Upper lobe of left lung (tissue), 6 donors: ENCODE data around the gene OXNAD1. TPM values are rescaled to one million over a fixed set of nuclear protein-coding genes. Genes with fewer than 3 reads are reported as not detected.

Experiments used
- ATAC-seq, 2 donors: fragments of 200-7000 bp; cut with Tn5 transposase; one replicate each; pipeline ENCODE4 v1.9.1; 2022; ENCODE audit warnings: mild to moderate bottlenecking in 2 of 2, moderate library complexity in 2 of 2; ENCODE audit not compliant: low FRiP score in 2 of 2
- DNase-seq, 2 donors: peaks; one replicate each; pipeline ENCODE4 v3.0.0-alpha.2; 2019 to 2020
- H3K27ac ChIP-seq, 4 donors: fragments of 200-600 bp; sonication (generic); one replicate each; pipeline ENCODE4 v1.5.1; 2016 to 2019
- H3K27me3 ChIP-seq, 4 donors: fragments of 200-600 bp; sonication (generic); one replicate each; pipeline ENCODE4 v1.5.1; 2017 to 2019
- H3K36me3 ChIP-seq, 4 donors: fragments of 200-600 bp; sonication (generic); one replicate each; pipeline ENCODE4 v1.5.1; 2016 to 2019
- H3K4me1 ChIP-seq, 4 donors: fragments of 200-600 bp; sonication (generic); one replicate each; pipeline ENCODE4 v1.5.1; 2018 to 2019
- H3K4me3 ChIP-seq, 4 donors: fragments of 200-600 bp; sonication (generic); one replicate each; pipeline ENCODE4 v1.5.1; 2017 to 2019; ENCODE audit warnings: mild to moderate bottlenecking in 2 of 4, moderate library complexity in 1 of 4
- H3K9me3 ChIP-seq, 4 donors: fragments of 200-600 bp; sonication (generic); one replicate each; pipeline ENCODE4 v1.5.1; 2018 to 2019
- EP300 ChIP-seq, 4 donors: sonication (generic); formaldehyde crosslinking; IDR thresholded peaks; one replicate each; pipeline ENCODE4 v1.5.1; 2017; ENCODE audit warnings: antibody characterized with exemption in 4 of 4, control low read depth in 2 of 4
- POLR2A ChIP-seq, 4 donors: fragments of 450-650 bp; IDR thresholded peaks; one replicate each; pipeline ENCODE4 v1.5.1; 2016 to 2017; ENCODE audit warnings: antibody characterized with exemption in 4 of 4, mild to moderate bottlenecking in 2 of 4
- POLR2AphosphoS5 ChIP-seq, 2 donors: sonication (generic); formaldehyde crosslinking; IDR thresholded peaks; one replicate each; pipeline ENCODE4 v1.5.1; 2017; ENCODE audit warnings: antibody characterized with exemption in 2 of 2
- WGBS, 2 donors: methylation state at CpG; one replicate each; pipeline ENCODE4 v1.1.5; 2017 to 2018; 5-methylcytosine and 5-hydroxymethylcytosine counted together
- total RNA-seq, 6 donors: library from RNA; depleted of rRNA in 4 of 6; stranded (reverse); fragments of >200 nt in 4 of 6; gene quantifications; one replicate each; pipeline versions ENCODE4 v1.1.0 to v1.2.1, GENCODE V29; 2016 to 2021
- TF ChIP-seq, protein P1 (sequence below), 6 experiments: fragments of 450-650 bp in 4 of 6; fragments of 200-600 bp in 2 of 6; sonication (generic) in 2 of 6; IDR thresholded peaks; one replicate each; pipeline ENCODE4 v1.5.1; 2016 to 2019; ENCODE audit warnings: antibody characterized with exemption in 6 of 6
- donor health status: DM: no; HTN: no; CAD: no; lungs with moderate emphysema.
- donor health status: DM: no; HTN: yes; CAD: no; lungs with severe emphysema.

The OXNAD1 gene
- total RNA-seq, 6 donors from 2014 or later = 7.2 to 20.9 (median 11.0) TPM

DNA sequence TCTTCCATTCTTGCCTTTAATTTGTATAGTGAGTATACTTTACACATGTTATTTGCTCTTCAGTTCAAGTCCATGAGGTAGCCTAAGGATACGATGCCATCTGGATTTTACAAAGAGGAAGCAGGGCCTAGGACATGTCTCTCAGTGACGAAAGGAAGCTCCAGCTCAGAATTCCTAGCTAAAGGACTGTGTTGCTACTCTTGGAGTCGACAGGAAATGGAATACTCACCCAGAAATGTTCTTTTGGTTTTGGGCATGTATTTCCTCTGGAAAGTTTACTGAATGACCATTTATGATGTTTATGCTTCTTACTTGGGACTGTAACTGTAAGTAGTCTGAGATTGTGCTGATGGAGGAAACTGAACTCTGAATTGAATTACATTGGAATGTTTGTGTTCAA is 12.5 kb downstream of the OXNAD1 start:
- no peak for TF ChIP-seq POLR2A (IDR thresholded peaks at IDR 0.05)
- TF ChIP-seq, protein P1, sequence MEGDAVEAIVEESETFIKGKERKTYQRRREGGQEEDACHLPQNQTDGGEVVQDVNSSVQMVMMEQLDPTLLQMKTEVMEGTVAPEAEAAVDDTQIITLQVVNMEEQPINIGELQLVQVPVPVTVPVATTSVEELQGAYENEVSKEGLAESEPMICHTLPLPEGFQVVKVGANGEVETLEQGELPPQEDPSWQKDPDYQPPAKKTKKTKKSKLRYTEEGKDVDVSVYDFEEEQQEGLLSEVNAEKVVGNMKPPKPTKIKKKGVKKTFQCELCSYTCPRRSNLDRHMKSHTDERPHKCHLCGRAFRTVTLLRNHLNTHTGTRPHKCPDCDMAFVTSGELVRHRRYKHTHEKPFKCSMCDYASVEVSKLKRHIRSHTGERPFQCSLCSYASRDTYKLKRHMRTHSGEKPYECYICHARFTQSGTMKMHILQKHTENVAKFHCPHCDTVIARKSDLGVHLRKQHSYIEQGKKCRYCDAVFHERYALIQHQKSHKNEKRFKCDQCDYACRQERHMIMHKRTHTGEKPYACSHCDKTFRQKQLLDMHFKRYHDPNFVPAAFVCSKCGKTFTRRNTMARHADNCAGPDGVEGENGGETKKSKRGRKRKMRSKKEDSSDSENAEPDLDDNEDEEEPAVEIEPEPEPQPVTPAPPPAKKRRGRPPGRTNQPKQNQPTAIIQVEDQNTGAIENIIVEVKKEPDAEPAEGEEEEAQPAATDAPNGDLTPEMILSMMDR (IDR thresholded peaks at IDR 0.05) = no peak
- no peak for TF ChIP-seq POLR2AphosphoS5 (IDR thresholded peaks at IDR 0.05)
- no peak for TF ChIP-seq EP300 (IDR thresholded peaks at IDR 0.05)
- Histone ChIP-seq H3K27ac (no peak overlapping the region), H3K27me3 (no peaks in the 10 kb centered on the region), H3K4me3 (no peak overlapping the region), H3K4me1 (no peaks in the 10 kb centered on the region), H3K9me3 (no peaks in the 10 kb centered on the region), H3K36me3 (peaks cover 0 to 19% (median 6%) of the 10 kb centered on the region in 4 donors)
- DNase-seq = no peak
- 84 to 87% methylated on average over 3 of the region's 3 CpGs for WGBS, 2 donors
- no peak for ATAC-seq

DNA sequence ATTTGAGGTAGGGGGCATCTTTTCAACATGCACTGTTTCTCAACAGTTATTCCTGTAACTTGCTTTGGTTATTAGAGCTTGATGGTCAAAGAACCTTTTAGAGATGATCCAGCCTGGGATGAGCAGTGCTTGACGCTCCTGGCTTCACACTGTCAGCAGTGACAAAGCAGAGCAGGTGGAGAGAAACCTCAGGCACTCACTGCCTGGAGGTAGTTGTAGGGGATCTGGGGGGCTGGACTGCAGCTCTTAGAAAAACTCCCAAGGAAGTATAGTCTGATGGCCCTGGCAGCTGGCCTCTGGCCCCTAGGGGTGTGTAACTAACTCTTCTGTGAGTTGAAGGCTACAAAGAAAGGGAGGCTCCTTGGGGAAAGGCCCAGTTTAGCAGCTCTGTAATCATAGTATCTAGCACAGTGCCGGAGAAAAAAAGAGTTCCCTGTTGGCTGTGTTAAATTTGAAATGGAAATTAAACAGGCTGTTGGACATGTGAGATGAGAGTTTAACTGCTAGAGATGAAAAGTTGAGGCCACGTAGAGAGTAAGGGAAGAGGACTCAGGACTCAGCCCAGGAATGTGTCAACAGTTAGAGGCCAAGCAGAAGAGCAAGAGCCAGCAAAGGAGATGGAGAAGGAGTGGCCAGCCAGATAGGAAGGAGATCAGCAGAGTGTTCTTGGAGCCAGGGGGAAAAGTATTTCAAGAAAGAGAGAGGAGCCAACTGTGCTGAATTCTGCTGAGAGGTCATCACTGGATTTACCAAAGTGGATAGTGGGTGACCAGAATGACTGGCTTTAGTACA is 14.2 kb downstream of the OXNAD1 start:
- Histone ChIP-seq H3K4me3 (no peak overlapping the region), H3K27ac (no peak overlapping the region), H3K27me3 (no peaks in the 10 kb centered on the region), H3K9me3 (no peaks in the 10 kb centered on the region), H3K4me1 (no peaks in the 10 kb centered on the region), H3K36me3 (peaks cover 0 to 15% (median 6%) of the 10 kb centered on the region in 4 donors)
- TF ChIP-seq POLR2A (IDR thresholded peaks at IDR 0.05) (no peak), EP300 (IDR thresholded peaks at IDR 0.05) (no peak), POLR2AphosphoS5 (IDR thresholded peaks at IDR 0.05) (no peak)
- TF ChIP-seq, protein P1 (IDR thresholded peaks at IDR 0.05) = no peak
- no peak for DNase-seq
- no peak for ATAC-seq
- 82 to 86% methylated on average over 3 of the region's 3 CpGs for WGBS, 2 donors

DNA sequence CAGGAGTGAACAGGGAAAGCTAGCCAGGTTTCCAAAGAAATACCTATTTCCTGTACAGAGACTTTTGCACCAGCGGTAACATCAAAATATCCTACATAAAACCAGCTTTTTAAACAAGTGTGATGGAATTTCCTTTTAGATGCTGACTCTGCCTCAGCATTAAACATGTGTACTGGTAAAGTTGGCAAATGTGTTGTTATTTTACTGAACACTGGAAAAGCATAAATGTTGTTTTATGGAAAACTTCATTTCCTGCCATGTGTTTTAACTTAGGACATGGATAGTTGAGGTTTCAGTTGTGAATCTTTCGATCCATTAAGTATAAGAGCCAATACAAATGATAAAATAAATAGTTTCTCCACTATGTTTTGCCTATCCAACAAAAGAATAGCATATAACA is 15.7 kb downstream of the OXNAD1 start:
- 89 to 97% methylated on average over 2 of the region's 2 CpGs for WGBS, 2 donors
- Histone ChIP-seq H3K4me1 (no peaks in the 10 kb centered on the region), H3K27ac (no peak overlapping the region), H3K9me3 (no peaks in the 10 kb centered on the region), H3K4me3 (no peak overlapping the region), H3K36me3 (peaks cover 0 to 12% (median 4%) of the 10 kb centered on the region in 4 donors), H3K27me3 (no peaks in the 10 kb centered on the region)
- no peak for TF ChIP-seq EP300 (IDR thresholded peaks at IDR 0.05)
- no peak for TF ChIP-seq POLR2AphosphoS5 (IDR thresholded peaks at IDR 0.05)
- TF ChIP-seq, protein P1 (IDR thresholded peaks at IDR 0.05) = no peak
- no peak for TF ChIP-seq POLR2A (IDR thresholded peaks at IDR 0.05)
- DNase-seq = no peak
- ATAC-seq = no peak

DNA sequence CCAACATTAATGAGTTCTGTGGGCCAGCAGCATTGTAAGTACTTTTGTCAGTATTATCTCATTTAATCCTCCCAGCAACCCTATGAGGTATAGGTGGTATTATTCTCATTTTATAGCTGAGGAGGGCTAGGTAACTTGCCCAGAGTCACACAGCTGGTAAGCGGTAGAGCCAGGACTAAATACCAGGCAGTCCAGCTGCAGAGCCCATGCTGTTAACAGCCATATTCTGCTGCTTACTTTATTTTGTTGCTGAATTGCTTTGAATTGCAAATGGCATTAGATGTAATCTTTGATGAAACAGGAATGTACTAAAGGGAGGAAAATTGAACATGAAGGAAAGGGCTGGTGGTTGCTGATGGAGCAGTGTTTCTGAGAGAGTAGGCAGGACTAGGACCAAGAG is 19.6 kb downstream of the OXNAD1 start:
- H3K4me1 ChIP-seq = no peaks in the 10 kb centered on the region
- TF ChIP-seq EP300 (IDR thresholded peaks at IDR 0.05) (no peak), POLR2A (IDR thresholded peaks at IDR 0.05) (no peak), POLR2AphosphoS5 (IDR thresholded peaks at IDR 0.05) (no peak)
- no peak for ATAC-seq
- DNase-seq = no peak
- H3K4me3 ChIP-seq = no peak overlapping the region
- H3K9me3 ChIP-seq = no peaks in the 10 kb centered on the region
- 89 to 100% methylated on average over 1 of the region's 1 CpG for WGBS, 2 donors
- H3K36me3 ChIP-seq = peaks cover 0 to 10% (median 0%) of the 10 kb centered on the region in 4 donors
- H3K27ac ChIP-seq = no peak overlapping the region
- H3K27me3 ChIP-seq = no peaks in the 10 kb centered on the region

DNA sequence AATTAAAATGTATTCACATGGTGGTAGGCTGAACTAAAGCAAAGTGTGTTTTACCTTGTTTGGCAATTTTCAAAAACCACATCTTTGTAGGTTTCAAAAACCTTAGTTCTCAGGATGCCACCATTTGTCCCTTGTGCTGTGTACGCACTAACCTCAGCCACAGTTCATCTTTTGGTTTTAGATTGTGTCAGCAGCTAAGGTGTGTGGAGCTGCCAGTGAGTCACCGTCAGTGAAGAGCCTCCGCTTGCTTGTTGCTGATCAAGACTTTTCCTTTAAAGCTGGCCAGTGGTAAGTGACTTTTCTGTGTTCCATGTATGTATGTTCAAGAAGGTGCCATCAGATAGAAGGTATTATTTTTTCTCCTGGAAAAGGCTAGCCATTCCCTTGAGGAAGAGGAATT is 21.1 kb downstream of the OXNAD1 start:
- Histone ChIP-seq H3K4me3 (peak overlapping the region in 3 of 4 donors; percentile 20 to 30 (median 26)), H3K36me3 (peaks cover 0 to 10% (median 0%) of the 10 kb centered on the region in 4 donors), H3K4me1 (peaks cover 0 to 8% (median 4%) of the 10 kb centered on the region in 4 donors), H3K27ac (peak overlapping the region in 3 of 4 donors; percentile 26 to 66 (median 56)), H3K27me3 (no peaks in the 10 kb centered on the region), H3K9me3 (no peaks in the 10 kb centered on the region)
- peak in 1 of 2 donors; percentile 26 for DNase-seq
- TF ChIP-seq, protein P1 (IDR thresholded peaks at IDR 0.05) = no peak
- peak in 1 of 4 donors; percentile 60 for TF ChIP-seq POLR2A (IDR thresholded peaks at IDR 0.05)
- TF ChIP-seq EP300 (IDR thresholded peaks at IDR 0.05) = no peak
- peak in 1 of 2 donors; percentile 15 for TF ChIP-seq POLR2AphosphoS5 (IDR thresholded peaks at IDR 0.05)
- WGBS, 2 donors = 81 to 91% methylated on average over 3 of the region's 3 CpGs
- ATAC-seq = peak in 1 of 2 donors; percentile 23
